GF-D8 (cell line): ENCODE results near the gene CCDC93.

Experiments used
- DNase-seq: peaks from one replicate; lab custom pipeline; 2025; lab: John Stamatoyannopoulos, UW

Gene CCDC93

DNA sequence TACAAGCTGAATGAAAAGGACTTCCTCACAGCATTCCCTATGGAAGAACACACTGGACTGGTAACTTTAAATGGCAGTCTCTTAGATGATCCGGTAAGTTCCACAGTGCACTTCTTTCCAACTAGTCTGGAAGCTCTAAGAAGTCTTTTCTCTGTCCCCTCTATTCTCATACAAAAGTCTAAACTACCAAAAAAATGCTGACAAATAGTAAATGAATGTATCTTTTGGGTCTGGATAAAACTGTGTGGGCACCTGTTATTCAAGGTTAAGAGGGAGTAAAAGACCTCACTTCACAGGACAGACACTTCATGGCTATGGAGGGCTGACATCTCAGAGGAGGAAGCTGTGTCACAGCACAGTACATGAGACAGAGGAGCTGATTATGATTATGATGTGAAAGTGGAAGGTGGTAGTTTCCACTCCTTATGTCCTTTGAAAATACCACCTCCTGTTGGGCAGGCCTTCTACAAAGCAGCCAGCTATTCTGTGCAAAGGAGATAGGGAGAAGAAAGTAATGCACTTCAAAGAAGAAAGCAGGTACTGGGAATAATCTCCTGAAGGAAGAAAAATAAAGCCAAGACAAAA, 23.9 kb downstream of the CCDC93 start:
- no peak for DNase-seq

DNA sequence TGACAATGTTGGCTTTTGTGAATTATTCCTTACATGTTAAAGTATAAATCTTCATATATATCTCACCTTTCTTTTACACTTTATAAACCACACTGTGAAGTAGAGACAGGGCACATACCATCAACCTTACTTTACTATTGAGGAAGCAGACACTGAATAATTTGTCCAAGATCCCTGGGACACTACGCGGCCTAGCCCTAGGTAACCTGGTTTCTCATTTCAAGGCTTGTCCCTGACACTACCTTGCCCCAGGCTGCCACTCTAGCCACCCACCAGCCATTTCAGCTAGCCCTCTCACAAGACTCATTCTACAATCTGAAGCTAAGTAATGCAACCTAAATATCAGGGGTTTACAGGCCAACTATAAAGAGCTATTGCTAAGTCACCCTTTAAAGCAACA, 26.7 kb downstream of the CCDC93 start:
- DNase-seq, result no peak

DNA sequence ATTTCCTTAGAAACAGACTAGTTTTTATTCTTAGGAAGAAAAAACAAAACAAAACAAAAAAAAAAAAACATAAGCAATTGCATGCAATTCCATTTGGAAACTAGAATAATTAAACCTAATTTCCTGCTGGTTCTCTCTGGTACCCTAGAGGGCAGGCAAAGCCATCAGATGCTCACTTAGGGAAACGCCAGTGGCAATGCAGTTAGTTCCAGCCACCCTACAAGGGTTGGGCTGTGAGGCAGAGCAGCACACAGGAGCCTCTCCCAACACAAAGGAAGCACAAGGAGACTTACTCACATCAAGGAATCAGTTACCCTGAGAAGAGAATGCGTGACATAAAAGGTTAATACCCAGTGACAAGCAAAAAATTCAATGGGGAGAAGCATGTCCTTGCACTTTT, 28.8 kb downstream of the CCDC93 start:
- DNase-seq, result no peak

DNA sequence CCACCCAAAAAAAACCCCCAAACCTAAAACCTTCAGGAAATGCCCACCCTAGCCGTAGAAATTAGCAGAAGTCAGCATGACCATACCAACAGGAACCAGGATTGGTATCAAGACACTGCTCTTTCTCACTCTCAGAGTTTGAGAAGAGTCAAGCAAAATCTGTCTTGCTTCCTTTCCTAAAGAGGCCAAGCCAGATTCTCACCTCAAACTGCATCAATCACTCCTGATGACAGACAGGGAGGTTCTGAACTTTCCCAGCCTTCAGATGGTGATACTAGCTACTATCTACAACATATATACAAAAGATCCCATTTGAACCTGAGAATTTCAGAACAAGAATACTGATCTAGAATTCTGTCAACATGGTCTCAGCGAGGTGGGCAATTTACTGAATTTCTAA, 29.7 kb downstream of the CCDC93 start:
- no peak for DNase-seq

DNA sequence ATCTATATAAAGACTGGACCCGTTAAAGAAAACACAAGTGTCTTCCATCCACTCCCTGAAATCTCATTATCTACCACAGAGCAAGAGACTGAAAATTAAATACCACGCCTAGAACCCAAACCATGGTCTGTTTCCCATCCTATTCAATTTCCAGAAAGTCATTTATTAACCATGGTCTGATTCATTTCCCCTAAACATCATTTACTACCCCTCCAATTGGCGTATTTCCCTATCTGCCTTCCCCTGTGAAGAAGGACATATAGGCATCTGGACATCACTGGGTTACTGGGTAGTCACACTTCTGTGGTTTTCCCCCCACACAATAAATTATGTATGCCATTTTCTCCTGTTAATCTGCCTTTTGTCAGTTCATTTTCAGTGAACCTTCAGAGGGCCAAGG, 30.8 kb downstream of the CCDC93 start:
- no peak for DNase-seq

DNA sequence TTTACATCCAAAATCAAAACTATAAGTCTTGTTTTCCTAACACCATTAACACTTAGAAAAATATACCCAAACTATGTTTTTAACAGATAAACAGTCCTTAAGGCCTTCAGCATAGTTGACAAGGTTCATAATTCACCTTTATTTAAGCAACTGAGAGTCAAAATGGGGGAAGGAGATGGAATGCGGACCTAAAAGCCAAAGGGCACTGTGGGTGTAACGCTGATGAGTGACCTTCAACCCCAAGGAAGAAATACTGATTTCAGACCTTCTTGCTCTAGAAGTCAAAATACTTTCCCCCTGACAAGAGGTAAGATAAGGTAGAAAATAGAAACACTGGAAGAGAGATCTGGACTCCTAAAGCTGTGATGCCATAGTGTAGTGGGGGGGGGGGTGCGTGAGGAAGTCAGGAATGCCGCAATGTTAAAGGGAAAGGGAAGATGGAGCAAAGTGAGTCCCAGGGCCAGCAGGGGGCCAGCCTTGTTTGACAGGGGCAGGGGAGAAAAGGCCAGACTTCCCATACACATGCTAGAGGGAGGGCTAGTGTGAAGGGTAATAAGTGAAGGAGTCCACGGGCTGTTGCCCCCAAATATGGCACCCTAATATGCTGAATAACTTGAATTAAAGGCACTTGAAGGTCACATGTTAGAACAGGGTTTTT, 31.4 kb downstream of the CCDC93 start:
- no peak for DNase-seq

DNA sequence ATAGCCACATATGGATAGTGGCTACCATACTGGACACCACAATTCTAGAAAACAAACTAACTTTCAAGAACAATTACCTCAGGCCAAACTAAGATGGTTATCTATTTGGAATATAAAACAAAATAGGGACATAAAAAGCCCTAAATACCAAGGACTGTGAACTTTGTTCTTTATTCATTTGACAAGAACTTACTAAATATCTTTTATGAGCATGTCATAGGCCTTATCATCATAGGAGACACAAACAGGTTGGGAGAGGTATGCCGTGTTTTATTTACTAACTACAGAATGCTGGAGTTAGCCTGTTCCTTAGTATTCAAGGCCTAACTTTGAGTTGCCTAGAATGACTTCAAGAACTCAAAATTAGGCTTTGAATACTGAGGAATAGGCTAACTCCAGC, 32.1 kb downstream of the CCDC93 start:
- DNase-seq, result no peak

DNA sequence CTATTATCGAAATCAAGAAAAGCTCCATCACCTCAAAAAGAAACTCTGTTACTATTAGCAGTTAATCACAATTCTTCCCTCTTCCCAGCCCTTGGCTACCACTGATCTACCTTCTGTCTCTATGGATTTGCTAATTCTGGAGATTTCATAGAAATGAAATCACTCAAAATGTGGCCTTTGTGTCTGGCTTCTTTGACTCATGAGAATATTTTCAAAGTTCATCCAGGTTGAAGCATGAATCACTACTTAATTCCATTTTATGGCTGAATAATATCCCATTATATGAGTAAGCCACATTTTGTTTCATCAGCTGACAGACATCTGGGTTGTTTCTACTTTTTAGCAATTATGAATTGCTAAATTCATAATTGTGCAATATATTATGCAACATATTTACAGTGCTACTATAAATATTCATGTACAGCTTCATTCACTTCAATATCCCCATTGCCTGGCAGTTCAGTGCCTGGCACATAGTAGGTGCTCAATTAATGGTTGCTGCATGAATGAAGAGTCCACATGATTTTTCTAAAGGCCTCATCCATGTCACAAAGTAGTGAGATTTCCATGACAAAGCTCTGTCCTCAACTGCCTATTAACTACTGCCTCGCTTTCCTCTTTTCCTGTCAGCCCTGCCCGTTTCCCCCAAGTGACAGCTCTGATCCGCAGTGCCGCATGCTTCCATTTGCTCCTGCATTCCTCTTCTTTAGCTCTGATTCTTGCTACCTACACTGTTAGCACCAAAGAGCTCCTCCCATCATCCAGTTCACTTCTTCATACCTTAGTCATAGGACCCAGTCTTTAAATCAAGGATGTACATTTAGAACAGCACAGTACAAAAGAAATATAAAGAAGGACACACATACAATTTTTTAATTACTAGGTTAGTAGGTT, 32.8 kb downstream of the CCDC93 start:
- DNase-seq, result no peak

DNA sequence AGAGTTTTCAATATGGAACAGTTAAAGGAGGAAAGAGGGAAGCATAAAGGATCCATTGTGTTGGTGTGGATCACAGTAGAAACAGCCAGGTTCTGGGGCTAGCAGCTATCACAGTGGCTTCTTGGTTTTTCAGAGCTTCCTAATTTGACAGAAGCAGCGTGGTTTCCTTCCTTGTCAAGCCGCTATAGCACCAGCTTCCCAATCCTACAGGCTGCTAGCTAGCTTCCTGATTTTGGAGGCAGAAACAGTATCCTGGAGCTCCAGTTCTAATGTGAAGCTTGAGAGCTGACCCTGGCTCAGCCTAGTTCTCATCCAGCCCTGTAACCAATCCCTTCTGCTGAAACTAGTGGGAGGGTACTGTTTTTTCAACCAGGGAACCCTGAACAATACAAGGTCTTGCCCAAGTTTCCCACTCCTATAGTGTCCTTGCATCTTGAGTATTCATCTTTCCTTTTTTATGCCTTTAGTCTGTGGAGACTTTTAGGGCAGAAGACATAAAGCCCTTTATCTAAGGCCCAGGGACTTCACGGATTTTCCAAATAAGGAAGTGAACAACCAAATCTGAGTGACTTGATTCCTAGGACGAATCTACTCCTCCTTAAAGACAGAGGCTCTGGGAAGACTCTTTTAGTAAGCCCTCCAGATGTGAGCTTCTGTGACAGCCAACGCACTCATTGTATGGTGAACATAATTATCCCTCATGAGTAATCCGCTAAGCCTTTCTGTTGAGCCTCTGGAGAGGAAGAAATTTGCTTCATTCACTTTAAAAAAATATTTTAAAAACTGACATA, 33.8 kb downstream of the CCDC93 start:
- DNase-seq, result no peak

DNA sequence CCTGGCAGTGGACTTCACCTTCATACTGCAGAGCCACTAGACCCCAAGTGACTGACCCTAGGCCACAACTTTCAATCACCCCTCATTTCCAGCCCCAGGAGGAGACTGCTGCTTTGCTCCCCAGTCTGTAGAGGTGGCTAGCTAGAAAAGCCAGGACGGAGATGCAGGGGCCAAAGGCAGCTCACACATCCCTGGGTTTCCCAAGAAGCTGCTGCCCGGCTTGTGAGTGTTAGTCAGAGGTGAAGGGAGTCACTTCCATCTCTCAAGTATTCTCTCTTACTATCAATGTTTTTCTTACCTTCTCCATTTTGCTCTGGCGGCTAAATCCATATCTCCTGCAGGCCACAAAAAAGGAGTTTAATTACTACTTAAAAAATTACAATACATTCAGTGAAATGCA, 36.2 kb downstream of the CCDC93 start:
- no peak for DNase-seq

DNA sequence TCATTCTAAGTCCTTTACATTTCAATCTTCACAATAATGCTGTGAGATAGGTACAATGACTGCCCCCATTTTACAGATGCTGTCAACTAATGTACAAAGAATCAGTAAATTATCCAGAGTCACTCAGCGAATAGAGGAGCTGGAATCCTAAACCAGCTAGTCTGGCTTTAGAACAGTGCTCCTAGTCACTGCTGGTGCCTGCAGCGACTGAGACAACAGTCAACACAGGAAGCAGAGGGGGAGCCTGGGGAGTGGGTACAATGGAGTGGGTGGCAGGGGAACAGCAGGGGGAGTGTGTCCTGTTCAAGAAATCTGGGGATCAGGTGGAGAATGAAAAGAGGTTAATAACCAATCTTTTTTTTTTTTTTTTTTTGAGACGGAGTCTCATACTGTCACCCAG, 37.3 kb downstream of the CCDC93 start:
- DNase-seq, result no peak

DNA sequence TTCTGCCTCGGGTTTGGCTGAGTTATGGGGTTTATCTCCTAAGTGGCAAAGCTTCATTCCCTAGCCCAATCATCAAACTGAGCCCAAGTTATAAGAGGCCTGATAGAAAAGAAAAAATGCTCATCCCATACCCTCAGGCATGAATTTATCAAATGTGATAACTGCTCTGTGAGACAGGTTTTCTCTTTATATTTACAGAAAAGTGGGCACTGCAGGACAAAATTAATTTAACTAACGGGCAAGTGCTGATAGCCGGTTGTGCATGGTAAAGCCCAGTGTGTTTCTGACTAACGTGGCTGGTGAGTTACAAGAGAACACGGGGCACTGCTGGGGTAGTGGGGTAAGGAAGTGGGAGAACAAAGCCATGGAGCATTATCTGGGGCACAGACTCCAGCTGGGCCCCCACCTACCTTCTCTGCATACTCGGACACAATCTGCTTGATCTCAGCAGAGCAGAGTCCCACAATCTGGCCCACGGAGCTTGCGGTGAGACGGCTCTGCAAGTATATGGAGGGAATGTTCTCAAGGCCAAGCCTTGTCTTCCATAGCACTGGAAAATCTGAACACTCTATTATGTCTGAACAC, 40.3 kb downstream of the CCDC93 start:
- DNase-seq, result no peak

DNA sequence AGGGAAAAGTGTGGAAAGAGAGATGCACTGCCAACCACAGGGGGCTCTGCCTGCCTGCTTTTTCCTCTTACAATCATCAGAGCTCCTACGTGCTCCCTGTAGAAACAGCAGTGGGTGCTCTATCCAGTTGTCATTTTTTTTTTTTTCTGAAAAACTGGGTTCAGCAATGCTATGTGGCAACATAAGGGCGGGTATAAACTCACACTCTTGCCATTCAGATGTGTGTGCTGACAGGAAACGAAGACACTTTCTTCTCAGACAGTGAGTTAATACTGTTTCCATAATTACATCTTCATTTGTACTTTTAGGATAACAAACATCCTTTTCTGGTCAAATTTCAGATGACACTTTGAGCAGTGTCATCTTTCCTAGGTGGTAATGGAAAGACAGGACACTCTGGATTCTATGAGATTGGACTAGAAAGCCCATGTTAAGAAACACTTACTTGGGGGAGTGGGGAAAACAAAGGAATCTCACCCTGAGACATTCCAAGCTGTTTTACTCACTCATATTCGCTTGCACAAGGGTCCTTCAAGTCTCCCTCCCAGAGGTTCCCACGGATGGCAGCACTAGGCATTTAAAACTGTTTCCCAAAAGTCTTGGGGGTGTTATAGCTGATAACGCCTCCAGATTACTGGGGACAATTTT, 41.3 kb downstream of the CCDC93 start:
- no peak for DNase-seq

DNA sequence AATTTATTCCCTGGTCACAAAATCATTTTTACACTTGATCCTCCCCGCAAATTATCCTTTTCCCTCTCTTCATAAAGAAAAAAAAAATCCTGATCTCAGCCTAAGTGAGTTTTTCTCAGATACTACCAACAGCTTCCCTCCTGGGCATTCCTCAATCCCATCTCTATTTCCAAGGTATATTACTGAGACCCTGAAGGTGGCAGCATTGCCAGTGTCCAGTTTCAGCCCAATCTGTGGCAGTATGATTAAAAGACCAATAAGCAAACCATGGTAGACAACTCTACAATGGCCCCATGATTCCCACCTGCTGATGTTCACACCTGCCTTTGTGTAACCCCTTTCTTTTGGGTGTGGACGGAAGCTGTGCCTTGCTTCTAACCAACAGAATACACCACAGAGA, 45.1 kb downstream of the CCDC93 start:
- no peak for DNase-seq

DNA sequence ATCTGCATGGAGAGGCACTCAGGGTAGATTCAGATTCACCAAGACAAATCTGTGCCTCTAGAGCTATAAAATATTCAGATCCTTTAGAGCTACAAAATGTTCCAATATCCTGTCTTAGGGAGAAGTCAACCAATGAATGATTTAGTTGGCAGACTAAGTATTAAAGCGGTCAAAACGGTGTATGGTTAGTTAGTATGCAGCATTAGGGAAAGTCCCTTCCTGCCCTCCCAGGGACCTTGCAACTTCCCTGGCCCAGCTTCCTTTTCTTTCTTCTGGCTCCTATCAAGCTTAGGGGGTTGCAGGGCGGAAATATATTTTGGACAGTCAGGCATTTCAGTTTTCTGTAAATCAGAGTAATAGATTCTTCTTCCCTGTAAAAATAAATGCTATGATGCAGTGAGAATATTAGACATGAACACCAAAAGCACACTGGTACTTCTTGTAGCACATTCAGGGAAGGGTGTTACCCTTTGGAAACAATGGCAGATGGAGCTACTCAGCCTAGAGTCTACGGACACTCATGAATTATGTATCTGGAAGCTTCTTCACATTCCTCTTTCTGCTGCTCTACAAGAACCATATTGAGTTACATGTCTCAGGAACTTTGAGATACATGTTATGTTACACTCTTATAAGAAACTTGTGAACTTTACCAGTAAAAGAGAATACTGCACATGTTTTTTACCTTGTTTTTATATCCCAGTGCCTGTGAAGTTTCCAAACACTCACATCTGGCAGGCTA, 45.7 kb downstream of the CCDC93 start:
- DNase-seq, result no peak

DNA sequence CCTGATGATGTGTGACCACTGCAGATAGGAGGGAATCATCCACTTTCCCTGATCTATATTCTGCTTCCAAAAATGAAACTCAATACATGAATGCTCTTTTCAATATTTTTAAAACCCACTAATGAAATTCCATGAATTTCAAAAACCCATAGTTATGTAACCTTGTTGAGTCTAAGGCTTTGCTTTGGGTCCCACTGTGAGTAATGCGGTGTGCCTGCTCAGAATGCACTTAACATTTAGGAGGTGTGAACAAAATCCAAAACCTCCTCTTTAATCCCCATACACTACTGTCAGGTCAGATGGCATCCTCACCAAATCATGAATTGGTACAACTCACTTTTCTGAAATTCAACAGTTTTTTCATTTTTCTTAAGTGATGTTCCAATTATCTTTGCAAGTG, 50.4 kb downstream of the CCDC93 start:
- DNase-seq, result no peak

DNA sequence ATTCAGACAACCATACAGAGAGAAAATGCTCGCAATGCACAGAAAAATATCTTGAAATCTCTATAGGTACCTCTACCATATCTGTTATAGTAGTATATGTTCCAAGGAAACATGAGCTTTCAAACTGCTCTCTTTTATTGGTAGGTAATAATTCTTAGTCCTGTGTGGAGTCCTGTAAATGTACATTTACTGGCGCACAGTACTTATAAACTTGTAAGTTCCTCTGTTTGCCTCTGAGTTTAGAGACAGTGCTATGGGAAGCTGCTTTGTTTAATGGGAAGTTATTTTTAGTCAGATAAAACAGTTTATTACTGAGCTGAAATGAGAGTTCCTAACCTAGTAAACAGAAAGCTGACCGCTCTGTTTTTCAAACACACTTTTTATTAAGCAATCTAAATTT, 52.7 kb downstream of the CCDC93 start:
- DNase-seq, result no peak

DNA sequence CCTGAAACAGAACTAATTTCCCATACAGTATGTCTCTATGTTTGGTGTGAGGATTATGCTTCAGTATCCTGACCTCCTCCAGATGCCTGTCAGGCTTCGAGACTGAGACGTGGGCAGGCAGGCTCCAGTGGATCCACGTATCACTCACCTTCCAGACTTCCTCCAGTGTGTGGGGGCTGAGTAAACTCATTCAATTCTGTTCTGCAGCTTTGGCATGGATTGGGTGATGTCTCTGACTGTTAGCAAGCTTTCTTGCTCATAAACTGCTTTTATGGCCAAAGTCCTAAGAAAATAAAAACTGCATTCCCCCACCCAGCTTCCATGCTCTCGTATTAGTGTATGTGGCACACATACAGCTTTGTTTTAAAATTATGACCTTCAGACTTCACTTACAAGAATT, 53.6 kb downstream of the CCDC93 start:
- no peak for DNase-seq

DNA sequence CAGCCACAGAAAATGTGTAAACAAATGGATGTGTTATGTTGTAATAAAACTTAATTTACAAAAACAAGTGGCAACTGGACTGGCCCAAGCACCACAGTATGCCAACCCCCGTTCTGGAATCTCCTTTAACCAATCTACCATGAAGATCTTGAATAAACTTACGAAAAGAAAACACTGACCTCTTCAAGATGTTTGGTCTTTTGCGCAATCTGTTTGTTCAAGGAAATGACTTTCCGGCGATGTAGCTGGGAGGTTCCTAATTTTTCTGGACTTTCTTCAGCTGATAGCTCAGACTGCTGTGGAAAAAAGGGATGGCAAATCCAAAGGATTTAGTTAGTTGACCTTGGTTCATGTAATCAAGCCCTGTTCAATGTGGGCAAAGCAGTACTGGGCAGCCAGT, 55.7 kb downstream of the CCDC93 start:
- DNase-seq, result no peak

DNA sequence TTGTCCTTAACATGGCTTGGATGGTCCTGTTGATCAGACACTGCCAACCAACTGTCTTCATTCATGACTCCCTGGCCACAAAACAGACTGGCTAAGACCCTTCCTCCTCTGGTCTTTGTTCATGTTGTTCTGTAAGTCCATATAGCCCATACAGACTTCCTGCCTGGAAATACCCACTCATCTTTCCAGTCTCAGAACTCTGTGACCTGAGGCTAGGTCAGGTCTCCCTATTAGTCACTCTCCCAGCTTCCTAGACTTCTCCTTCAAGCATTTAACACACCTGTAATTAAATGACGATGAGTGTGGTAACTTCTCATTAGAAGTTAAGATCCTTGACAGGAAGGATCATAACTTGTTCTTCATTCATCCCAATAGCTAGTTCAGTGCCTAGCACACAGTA, 56.3 kb downstream of the CCDC93 start:
- DNase-seq, result no peak
